Upper lobe of right lung (tissue), 1 donor: ENCODE results near the gene PSMA8. TPM values are rescaled to one million over a fixed set of nuclear protein-coding genes. Genes with fewer than 3 reads are reported as not detected.
A peak's percentile ranks its signal among the peaks of the same experiment; 100 is the strongest.
"Not testable (repeated sequence)": the region's sequence is repeated elsewhere in the genome, so short reads cannot be mapped to it uniquely, and the experiment has no call there.

Experiments used
- ATAC-seq: fragments of 200-7000 bp; cut with Tn5 transposase; one replicate; pipeline ENCODE4 v1.9.1; 2020; ENCODE audit warnings: mild to moderate bottlenecking, moderate library complexity
- DNase-seq: peaks from one replicate; pipeline ENCODE4 v3.0.0-alpha.2; 2020
- H3K27ac ChIP-seq: fragments of 200-600 bp; one replicate; pipeline ENCODE4 v1.8.0; 2022
- H3K27me3 ChIP-seq: fragments of 200-600 bp; one replicate; pipeline ENCODE4 v1.8.0; 2022; ENCODE audit warnings: mild to moderate bottlenecking
- H3K36me3 ChIP-seq: fragments of 200-600 bp; one replicate; pipeline ENCODE4 v1.8.0; 2022
- H3K4me1 ChIP-seq: fragments of 200-600 bp; one replicate; pipeline ENCODE4 v1.8.0; 2022
- H3K4me3 ChIP-seq: fragments of 200-600 bp; one replicate; pipeline ENCODE4 v1.8.0; 2022; ENCODE audit warnings: mild to moderate bottlenecking
- H3K9me3 ChIP-seq: fragments of 200-600 bp; one replicate; pipeline ENCODE4 v1.8.0; 2022
- intact Hi-C: fragments of 100-400 bp; cut with DNase I; formaldehyde crosslinking; loops from one replicate; pipeline ENCODE4 v1.11.0; 2022
- total RNA-seq: library from RNA; stranded (reverse); fragmentation: NEBNext Ultra II Directional; extraction: Animal tissue kit (Norgen Biotek cat#: 25700); gene quantifications from one replicate; pipeline ENCODE4 v1.2.1, GENCODE V29; 2021
- TF ChIP-seq, protein P1 (sequence below): fragments of 200-600 bp; IDR thresholded peaks from one replicate; pipeline ENCODE4 v1.8.0; 2022; ENCODE audit warnings: antibody characterized with exemption
- donor health status: DM: no; HTN: yes; CAD: no; lungs with severe emphysema.

Gene PSMA8
- total RNA-seq, 1 donor from 2014 or later = not detected

DNA sequence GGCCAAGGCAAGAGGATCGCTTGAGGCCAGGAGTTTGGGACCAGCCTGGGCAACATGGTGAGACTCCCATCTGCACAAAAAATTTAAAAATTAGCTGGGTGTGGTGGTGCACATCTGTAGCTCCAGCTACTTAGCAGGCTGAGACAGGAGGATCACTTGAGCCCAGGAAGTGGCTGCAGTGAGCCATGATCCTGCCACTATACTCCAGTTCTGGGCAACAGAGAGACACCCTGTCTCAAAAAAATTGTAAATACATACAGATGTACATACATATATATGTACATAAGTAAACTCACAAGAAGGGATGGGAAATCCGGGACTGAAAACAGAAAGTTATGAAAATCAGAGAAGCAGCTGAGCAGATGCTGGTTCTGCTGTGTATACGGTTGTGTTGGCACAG, 62.9 kb downstream of the PSMA8 start:
- Histone ChIP-seq H3K27me3 (no peaks in the 10 kb centered on the region), H3K27ac (no peak overlapping the region), H3K36me3 (no peaks in the 10 kb centered on the region), H3K9me3 (no peaks in the 10 kb centered on the region), H3K4me1 (no peaks in the 10 kb centered on the region), H3K4me3 (no peak overlapping the region)
- intact Hi-C loops = no loop called here
- no peak for DNase-seq
- no peak for ATAC-seq
- TF ChIP-seq, protein P1, sequence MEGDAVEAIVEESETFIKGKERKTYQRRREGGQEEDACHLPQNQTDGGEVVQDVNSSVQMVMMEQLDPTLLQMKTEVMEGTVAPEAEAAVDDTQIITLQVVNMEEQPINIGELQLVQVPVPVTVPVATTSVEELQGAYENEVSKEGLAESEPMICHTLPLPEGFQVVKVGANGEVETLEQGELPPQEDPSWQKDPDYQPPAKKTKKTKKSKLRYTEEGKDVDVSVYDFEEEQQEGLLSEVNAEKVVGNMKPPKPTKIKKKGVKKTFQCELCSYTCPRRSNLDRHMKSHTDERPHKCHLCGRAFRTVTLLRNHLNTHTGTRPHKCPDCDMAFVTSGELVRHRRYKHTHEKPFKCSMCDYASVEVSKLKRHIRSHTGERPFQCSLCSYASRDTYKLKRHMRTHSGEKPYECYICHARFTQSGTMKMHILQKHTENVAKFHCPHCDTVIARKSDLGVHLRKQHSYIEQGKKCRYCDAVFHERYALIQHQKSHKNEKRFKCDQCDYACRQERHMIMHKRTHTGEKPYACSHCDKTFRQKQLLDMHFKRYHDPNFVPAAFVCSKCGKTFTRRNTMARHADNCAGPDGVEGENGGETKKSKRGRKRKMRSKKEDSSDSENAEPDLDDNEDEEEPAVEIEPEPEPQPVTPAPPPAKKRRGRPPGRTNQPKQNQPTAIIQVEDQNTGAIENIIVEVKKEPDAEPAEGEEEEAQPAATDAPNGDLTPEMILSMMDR = no peak

GRCh38 chr18:26202001-26202400, 68.3 kb downstream of the PSMA8 start:
- DNase-seq, H3K4me3 ChIP-seq, H3K9me3 ChIP-seq, intact Hi-C loops, H3K27me3 ChIP-seq, H3K4me1 ChIP-seq, H3K36me3 ChIP-seq, H3K27ac ChIP-seq, ATAC-seq: not testable (repeated sequence)

- no peaks in the 10 kb centered on the region for H3K36me3 ChIP-seq
- H3K4me1 ChIP-seq = no peaks in the 10 kb centered on the region
- TF ChIP-seq, protein P1 = no peak
- intact Hi-C loops = no loop called here
- no peaks in the 10 kb centered on the region for H3K9me3 ChIP-seq
- ATAC-seq = no peak
- H3K27ac ChIP-seq = no peak overlapping the region
- H3K4me3 ChIP-seq = no peak overlapping the region
- H3K27me3 ChIP-seq = no peaks in the 10 kb centered on the region
- DNase-seq = no peak
Observed at GRCh38 chr18:26205318-26205717, 71.6 kb downstream of the PSMA8 start.

DNA sequence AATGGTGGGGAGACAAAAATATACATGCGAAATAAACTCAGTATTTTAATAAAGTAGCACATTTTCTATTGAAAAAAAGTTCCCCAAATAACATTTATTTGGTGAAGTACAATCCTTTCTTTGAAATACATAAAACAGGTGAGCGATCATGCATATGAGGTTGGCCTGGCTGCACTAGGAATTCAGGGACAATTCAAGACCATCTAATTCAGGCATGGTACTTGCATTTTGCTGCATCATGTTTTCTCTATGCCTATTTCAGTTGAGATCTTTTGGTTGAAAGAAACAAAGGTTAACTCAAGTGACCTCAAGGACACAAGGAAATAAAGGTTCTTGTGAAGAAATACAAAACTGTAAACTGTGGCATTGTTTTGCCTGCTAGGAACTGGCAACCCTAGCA, 72.8 kb downstream of the PSMA8 start:
- Histone ChIP-seq H3K27ac (no peak overlapping the region), H3K9me3 (no peaks in the 10 kb centered on the region), H3K4me3 (no peak overlapping the region), H3K36me3 (no peaks in the 10 kb centered on the region), H3K27me3 (no peaks in the 10 kb centered on the region), H3K4me1 (no peaks in the 10 kb centered on the region)
- intact Hi-C loops = no loop called here
- ATAC-seq = no peak
- TF ChIP-seq, protein P1 = no peak
- no peak for DNase-seq

- Histone ChIP-seq H3K27ac (no peak overlapping the region), H3K27me3 (no peaks in the 10 kb centered on the region), H3K4me1 (no peaks in the 10 kb centered on the region), H3K9me3 (no peaks in the 10 kb centered on the region), H3K4me3 (no peak overlapping the region), H3K36me3 (no peaks in the 10 kb centered on the region)
- intact Hi-C loops = no loop called here
- ATAC-seq (no peak), DNase-seq (no peak)
- TF ChIP-seq, protein P1 = no peak
Observed at GRCh38 chr18:26207937-26208336, 74.3 kb downstream of the PSMA8 start.

GRCh38 chr18:26208977-26209376, 75.3 kb downstream of the PSMA8 start:
- ATAC-seq (peak; percentile 86), DNase-seq (no peak)
- Histone ChIP-seq H3K27me3 (no peaks in the 10 kb centered on the region), H3K27ac (no peak overlapping the region), H3K4me1 (no peaks in the 10 kb centered on the region), H3K9me3 (no peaks in the 10 kb centered on the region), H3K36me3 (no peaks in the 10 kb centered on the region), H3K4me3 (no peak overlapping the region)
- intact Hi-C loops = no loop called here
- TF ChIP-seq, protein P1 = no peak
